Measurements from ENCODE around the gene FSCN2.

FSCN2 gene

DNA sequence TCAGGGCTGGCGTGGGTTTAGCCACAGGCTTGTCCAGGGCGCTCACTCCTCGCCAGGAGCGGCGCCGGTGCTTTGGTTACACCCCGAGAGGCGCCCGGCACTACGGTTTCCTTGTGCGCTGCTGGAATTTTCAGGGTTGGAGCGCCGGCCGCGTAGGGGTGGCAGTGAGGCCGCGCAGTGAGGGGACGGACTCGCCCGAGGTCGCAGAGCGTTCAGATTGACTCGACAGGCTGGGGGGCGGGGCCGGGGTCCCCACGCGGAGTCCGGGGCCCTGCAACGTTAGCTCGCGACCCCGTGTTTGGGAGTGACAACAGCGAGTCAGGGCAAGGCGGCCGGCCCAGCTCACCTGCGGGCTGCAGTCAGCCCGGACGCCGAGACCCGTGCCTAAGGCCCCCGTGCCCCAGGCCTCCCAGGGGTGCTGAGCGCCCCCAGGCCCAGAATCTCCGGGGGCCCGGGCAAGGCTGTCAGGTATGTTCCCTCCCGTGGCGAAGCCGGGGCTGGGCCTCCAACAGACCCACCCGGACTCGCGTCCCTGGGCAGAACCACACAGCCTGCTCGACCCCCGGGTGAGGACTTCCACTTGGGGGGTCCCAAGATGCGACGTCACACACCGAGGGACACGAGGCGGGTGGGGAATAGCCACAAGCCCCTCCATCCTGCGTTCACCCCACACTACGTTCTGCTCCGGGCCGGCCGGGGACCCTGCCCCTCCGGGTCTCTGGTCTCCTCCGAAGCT, 14.3 kb upstream of the FSCN2 start:
- DNase-seq (ENCODE audit: low spot score): no peak

DNA sequence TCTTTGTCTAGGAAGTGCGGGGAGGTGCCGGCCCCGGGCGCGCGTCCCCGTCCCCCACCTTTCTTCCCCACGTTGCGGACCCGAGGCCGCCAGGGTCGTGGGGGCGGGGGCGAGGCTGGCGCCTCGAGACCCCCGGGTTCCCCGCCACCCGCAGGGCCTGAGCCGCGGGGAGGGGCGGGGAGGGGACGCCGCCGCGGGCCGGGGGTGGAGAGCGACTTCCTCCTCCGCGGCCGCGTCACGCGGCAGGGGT, 13.8 kb upstream of the FSCN2 start:
- no peak for DNase-seq (ENCODE audit: low spot score)

DNA sequence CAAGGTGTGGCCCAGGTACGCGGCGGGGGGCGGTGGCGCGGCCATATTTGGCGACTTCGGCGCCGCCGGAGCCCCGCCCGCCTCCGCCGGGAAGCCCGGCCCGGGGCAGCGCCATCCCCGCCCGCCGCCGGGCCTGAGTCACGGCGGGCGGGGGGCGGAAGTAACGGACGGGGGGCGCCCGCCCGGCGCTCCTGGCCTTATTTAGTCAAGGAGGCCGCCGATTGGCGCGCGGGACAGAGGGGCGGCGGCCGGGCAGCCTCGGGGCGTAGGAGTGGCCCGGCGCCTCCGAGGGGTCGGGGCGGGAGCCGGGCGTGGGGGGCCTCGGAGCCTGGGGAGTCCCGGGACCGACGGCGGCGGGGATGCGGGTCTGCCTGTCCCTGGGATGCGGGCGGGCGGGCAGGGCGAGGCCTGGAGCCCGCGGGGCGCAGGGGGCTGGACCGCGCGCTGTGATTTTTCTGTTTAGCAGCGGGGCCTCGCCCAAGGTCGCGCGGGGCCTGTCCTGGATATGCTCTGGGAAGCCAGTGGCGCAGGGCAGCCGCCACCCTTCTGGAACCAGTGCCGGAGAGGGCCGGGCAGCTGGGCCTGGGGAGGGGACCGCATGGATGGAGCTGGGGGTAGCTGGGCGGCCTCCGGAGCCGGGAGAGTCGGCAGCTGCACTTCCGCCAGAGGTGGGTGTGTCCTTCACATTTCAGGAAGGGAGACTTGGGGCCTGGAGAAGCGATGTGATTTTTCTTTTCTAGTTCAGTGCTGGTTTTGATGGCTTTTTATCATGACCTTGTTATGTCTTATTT, 13.2 kb upstream of the FSCN2 start:
- peak; percentile 87 for DNase-seq (ENCODE audit: low spot score)

DNA sequence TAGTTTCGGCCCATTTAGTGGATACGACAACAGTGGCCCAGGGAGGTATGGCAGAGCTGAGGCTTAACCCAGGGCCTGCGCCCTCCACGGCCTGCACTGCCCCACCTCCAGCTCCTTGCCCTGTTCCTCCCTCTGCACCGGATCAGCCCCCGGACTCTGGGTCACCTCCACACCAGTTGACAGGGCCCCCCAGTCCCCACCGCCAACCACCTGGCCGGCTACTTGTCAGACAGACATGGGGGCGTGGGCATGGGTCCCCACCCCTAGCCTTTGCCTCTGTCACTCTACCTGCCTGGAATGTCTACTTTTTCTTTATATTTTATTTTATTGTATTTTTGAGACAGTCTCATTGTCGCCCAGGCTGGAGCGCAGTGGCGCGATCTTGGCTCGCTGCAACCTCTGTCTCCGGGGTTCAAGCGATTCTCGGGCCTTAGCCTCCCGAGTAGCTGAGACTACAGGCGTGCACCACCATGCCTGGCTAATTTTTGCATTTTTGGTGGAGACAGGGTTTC, 12.6 kb upstream of the FSCN2 start:
- no peak for DNase-seq (ENCODE audit: low spot score)

DNA sequence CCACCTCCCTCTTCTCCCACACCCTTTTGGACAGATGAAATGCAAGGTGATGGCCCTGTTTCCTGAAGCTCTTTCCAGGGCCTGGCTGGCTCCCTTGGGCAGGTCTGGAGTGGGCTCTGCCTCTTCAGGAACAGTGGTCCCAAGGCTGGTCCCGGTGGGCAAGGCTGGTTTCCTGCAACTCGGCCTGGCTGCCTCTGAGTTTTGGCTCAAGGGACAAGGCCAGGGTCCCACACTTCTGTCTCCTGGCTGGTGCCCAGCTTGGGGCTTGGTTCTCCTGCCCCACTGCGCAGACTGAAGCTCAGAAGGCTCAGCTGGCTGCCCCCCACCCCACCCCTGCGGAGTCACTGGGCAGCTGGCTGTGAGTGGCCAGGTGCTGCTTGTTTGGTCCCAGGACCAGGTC, 11.7 kb upstream of the FSCN2 start:
- DNase-seq (ENCODE audit: low spot score): no peak

DNA sequence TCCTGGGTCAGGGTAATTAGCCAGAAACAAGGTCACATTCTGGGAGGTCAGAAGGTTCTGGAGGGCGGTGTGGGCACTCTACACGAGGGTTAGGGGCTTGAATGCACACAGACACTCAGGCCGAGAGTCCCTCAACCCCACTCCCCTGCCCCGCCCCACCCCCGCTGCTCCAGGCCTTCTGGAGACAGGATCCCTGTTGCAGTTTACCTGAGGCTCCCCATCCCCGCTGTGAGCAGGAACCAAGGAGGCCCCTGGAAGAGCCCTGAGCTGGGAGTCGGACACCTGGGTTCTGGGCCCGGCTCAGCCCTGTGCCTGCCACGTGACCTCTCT, 11.2 kb upstream of the FSCN2 start:
- DNase-seq (ENCODE audit: low spot score): no peak

DNA sequence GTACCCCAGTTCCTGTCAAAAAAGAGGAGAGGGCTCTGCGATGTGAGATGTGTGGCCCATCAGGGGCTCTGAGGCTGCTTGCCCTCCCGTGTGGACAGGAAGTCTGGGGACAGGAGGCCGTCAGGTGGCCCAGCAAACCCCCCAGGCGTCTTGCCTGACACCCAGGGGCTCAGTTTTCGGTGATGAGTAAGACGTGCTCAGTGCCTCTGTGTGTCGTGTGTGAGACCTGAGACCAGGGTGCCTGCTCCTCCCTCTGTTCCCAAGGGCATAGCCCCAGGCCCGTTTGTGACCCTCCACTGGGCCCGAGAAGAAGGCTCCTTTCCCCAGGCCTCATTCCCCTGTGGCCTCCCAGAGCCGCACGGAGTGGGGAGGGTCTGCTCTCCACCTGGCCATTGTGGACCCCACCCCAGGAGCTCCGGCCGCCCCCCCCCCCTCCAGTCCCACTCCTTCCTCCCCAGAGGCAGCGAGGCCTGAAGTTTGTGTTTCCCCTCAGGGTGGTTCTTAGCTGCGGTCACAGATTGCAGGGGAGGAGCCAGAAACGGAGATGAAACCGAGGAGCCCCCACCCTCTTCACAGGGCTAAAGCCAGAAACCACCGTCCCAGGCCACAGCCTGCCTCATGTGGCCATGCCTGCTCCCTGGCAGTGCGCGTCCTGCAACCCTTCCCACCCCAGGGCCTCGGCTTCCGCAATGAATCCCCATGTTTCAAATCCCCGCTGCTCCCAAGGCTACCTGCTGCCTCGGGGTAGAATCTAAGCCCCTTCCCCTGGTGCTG, 10.7 kb upstream of the FSCN2 start:
- no peak for DNase-seq (ENCODE audit: low spot score)

DNA sequence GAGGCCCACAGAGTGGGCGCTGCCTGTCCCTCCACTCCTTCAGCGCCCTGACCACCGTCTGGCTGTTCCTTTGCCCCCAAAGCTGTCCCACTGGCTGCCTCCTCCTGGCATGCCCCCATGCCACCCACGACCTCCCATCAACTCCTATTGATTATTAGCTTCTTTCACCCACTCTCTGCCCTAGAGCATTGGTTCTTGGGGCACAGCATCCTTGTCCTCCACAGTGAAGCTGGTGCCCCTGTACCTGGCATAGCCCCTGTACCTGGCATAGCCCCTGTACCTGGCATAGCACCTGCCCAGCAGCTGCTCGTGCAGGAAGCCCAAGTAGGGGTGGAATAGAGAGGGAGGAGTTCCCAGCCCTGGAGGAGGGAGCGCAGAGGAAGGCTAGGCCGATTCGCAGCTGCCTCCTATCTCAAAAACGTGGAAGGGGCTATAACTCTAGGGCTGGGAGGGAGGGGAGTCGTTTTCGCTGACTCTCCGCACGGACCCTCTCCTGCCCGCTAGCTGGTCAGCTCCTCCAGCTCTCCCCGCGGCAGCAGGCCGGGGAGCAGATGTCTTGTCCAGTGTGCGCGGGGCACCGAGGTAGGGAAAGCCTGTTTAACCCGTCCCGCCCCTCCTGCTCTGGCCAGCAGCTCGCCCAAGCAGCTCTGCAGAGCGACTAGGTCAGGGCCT, 9.9 kb upstream of the FSCN2 start:
- DNase-seq (ENCODE audit: low spot score): no peak

DNA sequence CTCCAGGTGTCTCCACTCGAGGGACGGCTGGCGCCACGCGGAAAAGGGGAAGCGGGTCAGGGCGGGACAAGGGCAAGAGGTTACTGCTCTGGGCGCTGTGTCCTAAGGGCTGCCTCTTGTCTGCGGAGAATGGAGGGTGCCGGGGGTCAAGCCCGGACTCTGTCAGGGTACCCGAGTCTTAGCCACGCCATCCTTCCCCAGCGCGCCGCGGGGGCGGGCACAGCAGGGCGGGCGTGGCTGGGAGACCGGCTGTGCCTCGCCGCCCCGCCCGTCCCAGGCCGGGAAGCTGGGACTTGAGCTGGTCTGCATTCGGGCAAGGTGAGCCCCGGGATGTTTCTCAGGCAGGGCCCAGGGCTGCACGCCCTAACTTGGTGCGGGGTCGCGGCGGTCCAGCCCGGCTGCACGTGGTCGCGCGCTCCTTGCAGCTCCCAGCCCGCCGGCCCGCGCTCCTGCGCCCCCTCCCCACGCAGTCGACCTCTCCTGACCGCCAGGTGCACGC, 9.3 kb upstream of the FSCN2 start:
- DNase-seq (ENCODE audit: low spot score): no peak

DNA sequence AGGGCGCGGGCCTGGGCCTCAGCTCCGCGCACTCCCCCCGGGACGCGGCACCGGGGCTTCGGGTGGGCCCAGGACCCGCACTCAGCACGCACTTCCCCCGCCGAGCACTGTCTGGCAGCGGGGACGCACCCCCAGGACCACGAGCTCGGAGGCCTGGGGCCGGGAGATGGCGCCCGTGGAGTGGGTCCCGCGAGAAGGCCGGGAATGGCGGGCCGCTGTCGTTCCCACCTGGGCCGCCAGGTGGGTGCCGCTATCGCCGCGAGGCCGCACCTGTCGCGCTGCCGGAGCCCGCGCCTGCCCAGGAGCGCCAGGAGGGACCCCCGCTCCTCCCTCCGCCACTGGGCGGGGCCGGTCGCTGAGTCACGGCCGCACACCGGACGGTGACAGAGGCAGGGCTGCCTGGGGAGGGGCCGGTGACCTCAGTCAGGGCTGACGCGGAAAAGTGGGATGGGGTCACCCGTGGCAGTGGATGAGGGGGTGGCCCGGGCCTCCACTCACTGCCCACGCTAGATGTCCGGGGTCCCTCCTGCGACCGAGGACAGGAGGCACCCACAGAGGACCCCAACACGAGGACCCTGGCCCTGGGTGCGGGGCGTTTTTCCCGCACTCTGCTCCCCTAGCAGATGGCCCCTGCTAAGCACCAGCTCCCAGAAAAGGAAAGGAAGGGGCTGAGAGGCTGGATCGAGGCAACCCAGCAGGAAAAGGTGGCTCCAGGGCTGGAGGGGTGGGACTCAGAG, 8.7 kb upstream of the FSCN2 start:
- DNase-seq (ENCODE audit: low spot score): no peak

DNA sequence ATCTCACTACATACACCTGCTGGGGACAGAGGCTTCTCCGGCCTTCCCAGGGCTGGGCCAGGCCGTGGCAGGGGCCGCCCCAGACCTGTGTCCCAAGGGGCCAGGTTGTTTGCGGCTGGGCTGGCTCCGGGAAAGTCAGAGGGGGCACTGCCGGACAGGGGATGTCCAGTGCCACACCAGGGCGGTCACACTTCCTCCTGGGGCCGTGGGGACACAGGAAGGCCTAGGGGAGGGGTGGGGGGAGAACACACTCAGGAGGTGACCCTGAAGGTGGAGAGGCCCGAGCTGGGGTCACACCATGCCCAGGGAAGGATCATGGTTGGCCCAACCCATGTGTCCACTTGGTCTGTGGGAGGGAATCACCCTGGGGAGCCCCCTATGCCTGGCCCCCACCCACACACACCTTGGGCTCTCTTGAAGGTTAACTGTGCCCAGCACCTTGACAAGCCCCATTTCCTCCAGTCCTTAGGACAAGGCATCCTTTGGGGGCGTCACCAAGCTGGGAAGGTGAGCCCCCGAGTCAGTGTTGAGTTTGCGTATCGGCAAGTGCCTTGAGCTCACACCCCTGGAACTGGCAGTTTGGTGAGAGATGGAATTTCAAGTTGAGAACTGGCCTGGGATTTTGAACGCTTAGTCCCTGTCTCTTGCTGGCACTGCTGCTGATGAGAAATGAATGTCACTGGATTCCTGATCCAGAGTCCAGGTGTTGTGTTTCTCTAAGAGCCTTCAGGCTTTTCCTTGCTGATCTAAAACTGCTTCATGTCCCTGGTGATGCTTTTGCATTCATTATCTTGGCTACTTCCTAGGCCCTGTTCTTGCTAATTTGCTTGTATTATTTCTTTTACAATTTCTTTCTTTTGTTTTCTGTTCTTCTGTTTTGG, 7.9 kb upstream of the FSCN2 start:
- no peak for DNase-seq (ENCODE audit: low spot score)

DNA sequence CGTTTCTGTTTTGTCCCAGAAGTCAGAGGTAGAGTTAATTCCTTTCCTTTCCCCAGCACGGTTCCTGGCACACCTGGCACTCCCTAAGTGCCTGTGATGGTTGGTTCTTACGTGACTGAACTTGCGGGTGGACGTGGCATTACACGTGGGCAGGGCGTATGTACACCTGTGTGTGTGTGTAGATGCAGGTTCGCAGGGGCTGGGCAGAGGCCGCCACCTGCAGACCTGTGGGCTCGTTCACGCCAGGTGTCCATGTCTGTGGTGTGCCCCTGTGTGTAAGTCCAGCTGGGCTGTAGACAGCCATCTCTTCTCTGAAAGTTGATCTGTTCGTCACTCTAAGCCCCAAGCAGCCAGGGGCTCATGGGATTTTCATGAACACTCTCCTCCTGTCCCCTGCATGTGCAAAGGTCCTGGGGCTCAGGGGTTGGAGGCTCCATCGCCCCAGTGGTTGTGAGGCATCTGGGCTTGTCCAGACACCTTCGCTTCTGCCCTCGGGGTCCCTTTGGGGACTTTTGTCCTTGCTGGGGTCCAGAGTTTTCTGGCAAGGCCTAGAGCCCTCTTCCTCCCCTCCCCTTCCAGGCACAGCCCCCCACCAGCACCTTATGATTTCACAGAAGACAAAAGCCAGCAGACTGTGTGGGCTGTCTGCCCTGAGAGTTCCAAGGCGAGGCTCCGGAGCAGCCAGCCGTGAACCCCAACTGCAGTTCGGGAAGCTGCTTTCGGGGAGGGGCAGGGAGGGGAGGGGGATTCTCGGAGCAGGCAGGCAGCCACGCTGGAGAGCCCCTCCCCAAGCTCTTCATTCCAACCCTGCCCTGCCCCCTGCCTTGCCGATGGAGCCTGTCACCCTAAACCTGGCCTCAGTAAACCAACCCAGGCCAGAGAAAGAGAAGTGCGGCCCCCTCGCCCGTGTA, 5.4 kb upstream of the FSCN2 start:
- DNase-seq (ENCODE audit: low spot score): no peak

DNA sequence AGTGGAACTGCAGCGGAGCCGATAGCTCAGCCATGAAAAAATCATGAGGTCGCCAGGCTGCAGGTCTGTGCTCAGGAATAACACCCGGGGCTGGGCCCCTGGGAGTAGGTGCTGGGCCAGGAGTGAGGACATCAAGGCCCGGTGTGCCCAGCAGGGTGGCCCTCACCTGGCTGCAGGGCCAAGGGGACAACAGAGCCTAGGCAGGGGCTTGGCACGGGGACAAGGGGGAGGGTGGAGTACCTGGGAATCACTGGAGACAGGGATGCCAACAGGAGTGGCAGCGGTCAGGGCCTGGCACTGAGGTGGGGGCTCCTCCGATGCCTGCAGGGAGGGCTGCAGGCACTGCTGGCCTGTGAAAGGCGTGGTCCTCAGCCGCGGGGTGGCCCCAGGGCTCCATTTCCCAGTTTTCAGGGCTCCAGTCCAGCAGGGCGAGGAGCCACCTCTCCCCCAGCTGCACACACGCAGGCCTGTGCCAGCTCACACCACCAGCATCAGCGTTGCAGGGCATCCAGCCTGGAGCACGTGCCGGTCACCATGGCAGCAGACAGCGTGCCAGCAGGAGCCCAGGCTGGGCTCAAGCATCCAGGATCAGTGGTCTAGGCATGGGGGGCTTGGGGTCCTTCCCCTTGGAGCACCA, 4.7 kb upstream of the FSCN2 start:
- DNase-seq (ENCODE audit: low spot score): no peak

DNA sequence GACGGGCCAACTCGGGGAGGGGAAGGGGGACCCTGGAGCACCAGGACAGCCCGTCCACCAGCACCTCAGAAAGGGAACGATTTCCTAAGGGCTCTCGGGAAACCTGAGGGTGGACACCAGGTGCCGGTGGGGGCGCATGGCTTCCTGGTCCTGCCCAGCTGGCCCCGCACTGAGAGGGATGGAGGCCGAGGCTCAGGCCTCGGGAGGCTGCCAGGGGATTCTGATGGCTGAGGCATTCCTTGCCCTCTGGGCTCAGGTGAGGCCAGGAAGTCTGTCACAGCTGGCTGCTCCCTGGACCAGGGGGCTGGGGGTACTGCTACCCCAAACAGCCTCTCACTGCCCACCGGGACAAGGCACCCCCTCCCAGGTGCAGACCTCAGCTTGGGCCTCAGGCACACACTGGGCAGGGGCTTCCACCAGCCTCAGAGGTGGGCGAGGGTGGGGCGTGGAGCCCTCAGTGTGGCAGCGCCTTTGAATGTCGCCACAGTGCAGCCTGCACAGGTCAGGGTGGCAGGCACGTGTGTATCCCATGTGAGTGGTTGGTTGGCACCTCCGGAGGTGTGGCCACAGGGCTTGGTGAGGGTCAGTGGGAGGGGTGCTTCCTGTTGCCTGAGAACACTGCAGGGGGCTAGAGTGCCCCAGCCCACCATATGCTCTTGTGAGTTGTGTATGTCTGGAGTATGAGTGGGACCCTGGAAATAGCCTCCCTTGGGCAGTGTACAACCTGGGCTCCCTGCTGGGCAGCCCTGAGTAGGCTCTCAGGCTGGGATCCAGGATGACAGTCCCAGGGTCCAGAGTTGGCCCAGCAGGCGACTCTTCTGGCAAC, 3.9 kb upstream of the FSCN2 start:
- DNase-seq (ENCODE audit: low spot score): no peak

DNA sequence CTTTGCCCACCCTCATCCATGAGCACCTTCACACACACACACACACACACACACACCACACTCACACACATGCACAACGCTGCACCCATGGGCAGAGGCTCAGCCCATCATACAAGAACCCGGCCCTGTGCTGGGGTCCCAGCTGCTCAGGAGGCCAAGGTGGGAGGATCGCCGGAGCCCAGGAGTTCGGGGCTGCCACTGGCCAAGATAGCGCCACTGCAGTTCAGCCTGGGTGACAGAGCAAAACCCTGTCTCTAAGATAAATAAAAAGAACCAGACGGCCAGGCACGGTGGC, 3.4 kb upstream of the FSCN2 start:
- no peak for DNase-seq (ENCODE audit: low spot score)

DNA sequence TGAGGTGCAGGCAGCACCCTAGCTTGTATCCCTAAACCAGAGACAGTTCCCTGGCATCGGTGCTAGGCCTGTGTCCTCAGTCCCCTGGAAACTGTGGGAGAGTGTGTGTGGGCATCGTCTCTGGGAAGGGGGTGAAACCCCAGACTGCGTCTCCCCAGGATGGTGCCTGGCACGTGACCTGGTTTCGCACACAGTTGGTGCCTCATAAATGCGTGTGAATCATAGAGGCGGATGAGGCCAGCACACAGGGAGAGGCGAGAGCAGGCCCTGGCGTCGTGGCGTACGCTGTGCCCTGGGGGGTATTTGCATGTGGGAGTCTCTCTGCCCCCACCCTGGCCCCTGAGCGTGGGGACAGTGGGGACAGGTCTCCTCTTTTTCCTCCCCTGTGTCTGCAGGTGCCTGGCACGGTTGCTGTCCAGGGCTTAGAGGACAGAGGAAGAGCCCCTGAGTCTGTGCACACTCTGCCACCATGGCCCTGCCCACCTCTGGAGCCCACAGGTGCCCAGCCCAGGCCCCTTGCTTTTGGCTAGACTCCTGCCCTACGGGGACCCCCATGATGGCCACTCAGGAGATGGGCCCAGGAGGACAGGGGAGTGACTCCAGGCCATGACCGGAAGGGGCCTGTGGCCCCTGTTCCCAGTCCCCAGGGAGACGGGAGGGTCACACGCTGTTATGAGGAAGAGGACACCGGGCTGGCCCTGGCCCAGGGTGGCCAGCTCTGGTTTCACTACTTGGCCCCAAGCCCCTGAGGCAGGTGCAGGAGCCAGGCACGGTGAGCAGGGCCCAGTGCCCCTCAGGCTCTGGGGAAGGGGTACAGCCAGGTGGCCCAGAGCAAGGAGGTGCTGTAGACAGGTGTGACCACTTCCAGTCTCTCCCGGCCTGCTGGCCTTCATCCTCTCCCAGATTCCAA, 1.3 kb upstream of the FSCN2 start:
- no peak for DNase-seq (ENCODE audit: low spot score)

DNA sequence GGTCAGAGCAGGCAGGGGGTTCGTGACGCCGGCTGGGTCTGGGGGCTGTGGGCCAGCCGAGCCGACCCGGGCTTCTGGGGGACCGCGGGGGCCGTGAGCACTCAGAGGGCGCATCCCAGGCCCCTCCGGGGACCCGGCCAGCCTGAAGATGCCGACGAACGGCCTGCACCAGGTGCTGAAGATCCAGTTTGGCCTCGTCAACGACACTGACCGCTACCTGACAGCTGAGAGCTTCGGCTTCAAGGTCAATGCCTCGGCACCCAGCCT, 140 bp downstream of the FSCN2 start:
- no peak for DNase-seq (ENCODE audit: low spot score)

Measured in D341Med (cell line).